Loucy (cell line): Measurements from ENCODE around the gene TIE1.

Experiments
- H2AFZ ChIP-seq: fragments of 200-600 bp; sonication (generic); 2 replicates; pipeline ENCODE4 v1.6.0; 2016; ENCODE audit warnings: antibody characterized with exemption, mild to moderate bottlenecking, low read length, moderate library complexity
- H3F3A ChIP-seq: fragments of 200-600 bp; 2 replicates; pipeline ENCODE4 v1.6.0; 2016; ENCODE audit warnings: antibody characterized with exemption, low read depth, mild to moderate bottlenecking
- H3K27me3 ChIP-seq: fragments of 200-600 bp; sonication (generic); 2 replicates; pipeline ENCODE4 v1.6.1; 2014; ENCODE audit warnings: low read length, mild to moderate bottlenecking; ENCODE audit not compliant: insufficient read depth, poor library complexity, severe bottlenecking
- H3K36me3 ChIP-seq: fragments of 200-600 bp; sonication (generic); 2 replicates; pipeline ENCODE4 v1.6.1; 2016; ENCODE audit warnings: low read length; ENCODE audit not compliant: insufficient read depth
- H3K4me1 ChIP-seq: fragments of 200-600 bp; sonication (generic); 2 replicates; pipeline ENCODE4 v1.5.1; 2014; ENCODE audit warnings: low read length, mild to moderate bottlenecking; ENCODE audit not compliant: insufficient read depth, poor library complexity, severe bottlenecking
- H3K4me2 ChIP-seq: fragments of 200-600 bp; sonication (generic); 2 replicates; pipeline ENCODE4 v1.6.0; 2014; ENCODE audit warnings: antibody characterized with exemption, low read length, low read depth, mild to moderate bottlenecking; ENCODE audit not compliant: poor library complexity, severe bottlenecking
- H3K4me3 ChIP-seq: fragments of 200-600 bp; sonication (generic); 2 replicates; pipeline ENCODE4 v1.5.1; 2014; ENCODE audit warnings: low read length, mild to moderate bottlenecking, mixed read lengths; ENCODE audit not compliant: poor library complexity, severe bottlenecking
- H3K79me2 ChIP-seq: fragments of 200-600 bp; sonication (generic); 2 replicates; pipeline ENCODE4 v1.6.1; 2014; ENCODE audit warnings: low read length; ENCODE audit not compliant: insufficient read depth
- H3K9ac ChIP-seq: fragments of 200-600 bp; sonication (generic); 2 replicates; pipeline ENCODE4 v1.6.0; 2014; ENCODE audit warnings: mild to moderate bottlenecking, low read depth, low read length, moderate library complexity; ENCODE audit not compliant: poor library complexity, severe bottlenecking
- H3K9me2 ChIP-seq: fragments of 200-600 bp; sonication (generic); replicated peaks from 2 replicates; pipeline ENCODE4 v1.6.1; 2016; ENCODE audit warnings: low read depth, low read length, mixed read lengths
- H3K9me3 ChIP-seq: fragments of 200-600 bp; sonication (generic); 2 replicates; pipeline ENCODE4 v1.6.1; 2014; ENCODE audit warnings: mild to moderate bottlenecking, antibody characterized with exemption, low read length, low read depth; ENCODE audit not compliant: insufficient read depth
- H4K20me1 ChIP-seq: fragments of 200-600 bp; sonication (generic); 2 replicates; pipeline ENCODE4 v1.6.0; 2014; ENCODE audit warnings: antibody characterized with exemption, low read length, mild to moderate bottlenecking; ENCODE audit not compliant: insufficient read depth, poor library complexity, severe bottlenecking
- EZH2phosphoT487 ChIP-seq: fragments of 200-600 bp; IDR thresholded peaks from 2 replicates; pipeline ENCODE4 v1.6.1; 2018; ENCODE audit warnings: antibody characterized with exemption, mild to moderate bottlenecking, moderate library complexity, borderline replicate concordance
- TF ChIP-seq, protein P1 (sequence below): fragments of 200-600 bp; sonication (generic); conservative IDR thresholded peaks from 2 replicates; pipeline ENCODE4 v1.5.1; 2014; ENCODE audit warnings: mild to moderate bottlenecking, antibody characterized with exemption, low read length

The TIE1 gene

DNA sequence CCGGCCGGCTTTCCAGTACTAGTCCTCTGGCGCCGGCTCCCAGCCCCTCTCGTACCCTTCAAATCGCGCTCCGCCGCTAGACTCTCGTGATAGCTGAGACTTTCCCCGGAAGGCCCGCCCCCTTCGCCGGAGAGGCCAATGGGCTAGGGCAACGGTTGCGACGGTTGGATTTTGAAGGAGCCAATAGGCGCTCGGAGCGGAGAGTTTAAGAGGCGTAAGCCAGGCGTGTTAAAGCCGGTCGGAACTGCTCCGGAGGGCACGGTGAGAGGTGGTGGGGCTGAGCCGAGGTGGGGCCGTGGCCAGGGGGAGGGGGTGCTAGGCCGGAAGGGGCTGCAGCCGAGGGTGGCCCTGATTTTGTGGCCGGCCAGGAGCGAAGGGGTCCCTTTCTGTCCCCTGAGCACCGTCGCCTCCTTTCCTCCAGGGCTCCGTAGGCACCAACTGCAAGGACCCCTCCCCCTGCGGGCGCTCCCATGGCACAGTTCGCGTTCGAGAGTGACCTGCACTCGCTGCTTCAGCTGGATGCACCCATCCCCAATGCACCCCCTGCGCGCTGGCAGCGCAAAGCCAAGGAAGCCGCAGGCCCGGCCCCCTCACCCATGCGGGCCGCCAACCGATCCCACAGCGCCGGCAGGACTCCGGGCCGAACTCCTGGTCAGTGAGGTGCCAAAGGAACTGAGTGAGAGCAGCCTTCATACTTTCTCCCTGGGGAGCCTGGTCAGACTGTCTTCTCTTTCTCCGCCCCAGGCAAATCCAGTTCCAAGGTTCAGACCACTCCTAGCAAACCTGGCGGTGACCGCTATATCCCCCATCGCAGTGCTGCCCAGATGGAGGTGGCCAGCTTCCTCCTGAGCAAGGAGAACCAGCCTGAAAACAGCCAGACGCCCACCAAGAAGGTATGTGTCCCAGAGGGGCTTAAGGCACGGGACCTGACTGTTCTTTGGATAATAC, 58.2 kb downstream of the TIE1 start, which contains the start of gene CDC20:
Gene CDC20 (plus strand): TSS at position 236 of the 948 bp plus-strand sequence. CDS start 235 bp downstream, at position 471.
- no peaks in the 10 kb centered on the region for H3K9me2 ChIP-seq
- peak within 1 kb of the TSS; percentile 97 for H3K9ac ChIP-seq
- H3K79me2 ChIP-seq: peaks cover 37% of the 10 kb centered on the region
- H3K9me3 ChIP-seq: no peaks in the 10 kb centered on the region
- H3F3A ChIP-seq: peaks cover 3% of the 10 kb centered on the region; the same call in 1 of the 2 replicates
- H3K4me3 ChIP-seq: peak within 1 kb of the TSS; percentile 95
- H3K4me1 ChIP-seq: peaks cover 29% of the 10 kb centered on the region
- no peaks in the 10 kb centered on the region for H3K27me3 ChIP-seq
- H3K4me2 ChIP-seq: peak within 1 kb of the TSS; percentile 91
- H4K20me1 ChIP-seq: peaks cover 18% of the 10 kb centered on the region
- H3K36me3 ChIP-seq: peaks cover 40% of the 10 kb centered on the region
- TF ChIP-seq, protein P1, sequence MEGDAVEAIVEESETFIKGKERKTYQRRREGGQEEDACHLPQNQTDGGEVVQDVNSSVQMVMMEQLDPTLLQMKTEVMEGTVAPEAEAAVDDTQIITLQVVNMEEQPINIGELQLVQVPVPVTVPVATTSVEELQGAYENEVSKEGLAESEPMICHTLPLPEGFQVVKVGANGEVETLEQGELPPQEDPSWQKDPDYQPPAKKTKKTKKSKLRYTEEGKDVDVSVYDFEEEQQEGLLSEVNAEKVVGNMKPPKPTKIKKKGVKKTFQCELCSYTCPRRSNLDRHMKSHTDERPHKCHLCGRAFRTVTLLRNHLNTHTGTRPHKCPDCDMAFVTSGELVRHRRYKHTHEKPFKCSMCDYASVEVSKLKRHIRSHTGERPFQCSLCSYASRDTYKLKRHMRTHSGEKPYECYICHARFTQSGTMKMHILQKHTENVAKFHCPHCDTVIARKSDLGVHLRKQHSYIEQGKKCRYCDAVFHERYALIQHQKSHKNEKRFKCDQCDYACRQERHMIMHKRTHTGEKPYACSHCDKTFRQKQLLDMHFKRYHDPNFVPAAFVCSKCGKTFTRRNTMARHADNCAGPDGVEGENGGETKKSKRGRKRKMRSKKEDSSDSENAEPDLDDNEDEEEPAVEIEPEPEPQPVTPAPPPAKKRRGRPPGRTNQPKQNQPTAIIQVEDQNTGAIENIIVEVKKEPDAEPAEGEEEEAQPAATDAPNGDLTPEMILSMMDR: no peak
- no peak for TF ChIP-seq EZH2phosphoT487
- H2AFZ ChIP-seq: peak within 1 kb of the TSS; percentile 97

DNA sequence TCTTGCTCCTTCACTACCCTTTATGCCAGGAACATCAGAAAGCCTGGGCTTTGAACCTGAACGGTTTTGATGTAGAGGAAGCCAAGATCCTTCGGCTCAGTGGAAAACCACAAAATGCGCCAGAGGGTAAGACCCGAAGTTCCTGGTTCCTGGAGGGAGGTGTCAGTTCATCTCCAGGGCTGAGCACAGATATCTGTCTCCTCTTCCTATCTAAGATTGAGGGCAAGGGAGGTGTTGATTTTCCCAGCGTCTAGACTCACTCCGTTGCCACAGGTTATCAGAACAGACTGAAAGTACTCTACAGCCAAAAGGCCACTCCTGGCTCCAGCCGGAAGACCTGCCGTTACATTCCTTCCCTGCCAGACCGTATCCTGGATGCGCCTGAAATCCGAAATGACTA, 58.9 kb downstream of the TIE1 start:
- Histone ChIP-seq H3K79me2 (peaks cover 38% of the 10 kb centered on the region), H3K9me3 (no peaks in the 10 kb centered on the region), H3K27me3 (no peaks in the 10 kb centered on the region), H4K20me1 (peaks cover 18% of the 10 kb centered on the region), H3K9ac (peak overlapping the region; percentile 94), H3K4me1 (peaks cover 29% of the 10 kb centered on the region), H3K4me2 (peak overlapping the region; percentile 91), H2AFZ (no peak overlapping the region), H3F3A (peaks cover 3% of the 10 kb centered on the region; the same call in 1 of the 2 replicates), H3K36me3 (peaks cover 45% of the 10 kb centered on the region), H3K4me3 (peak overlapping the region; percentile 95), H3K9me2 (no peaks in the 10 kb centered on the region)
- TF ChIP-seq, protein P1: no peak
- no peak for TF ChIP-seq EZH2phosphoT487

DNA sequence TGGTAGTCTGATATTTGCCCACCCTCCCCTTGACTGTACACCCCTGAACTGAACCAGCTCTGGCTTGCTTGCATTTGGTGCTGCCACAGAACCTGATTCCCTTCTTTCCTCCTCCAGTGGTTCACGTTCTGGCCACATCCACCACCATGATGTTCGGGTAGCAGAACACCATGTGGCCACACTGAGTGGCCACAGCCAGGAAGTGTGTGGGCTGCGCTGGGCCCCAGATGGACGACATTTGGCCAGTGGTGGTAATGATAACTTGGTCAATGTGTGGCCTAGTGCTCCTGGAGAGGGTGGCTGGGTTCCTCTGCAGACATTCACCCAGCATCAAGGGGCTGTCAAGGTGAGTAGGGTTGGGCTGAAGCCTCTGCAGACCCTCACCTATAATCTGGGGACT, 59.8 kb downstream of the TIE1 start:
- Histone ChIP-seq H3K27me3 (no peaks in the 10 kb centered on the region), H3K9ac (peak overlapping the region; percentile 94), H3K4me2 (peak overlapping the region; percentile 91), H3K4me3 (peak overlapping the region; percentile 95), H3F3A (peaks cover 3% of the 10 kb centered on the region; the same call in 1 of the 2 replicates), H3K79me2 (peaks cover 47% of the 10 kb centered on the region), H3K36me3 (peaks cover 47% of the 10 kb centered on the region), H3K4me1 (peaks cover 31% of the 10 kb centered on the region), H3K9me3 (no peaks in the 10 kb centered on the region), H3K9me2 (no peaks in the 10 kb centered on the region), H2AFZ (no peak overlapping the region), H4K20me1 (peaks cover 23% of the 10 kb centered on the region)
- TF ChIP-seq, protein P1: no peak
- no peak for TF ChIP-seq EZH2phosphoT487
